GM23338 (cell line): ENCODE results near the gene CORT. TPM values are rescaled to one million over a fixed set of nuclear protein-coding genes. Genes with fewer than 3 reads are reported as not detected.
A peak's percentile ranks its signal among the peaks of the same experiment; 100 is the strongest.

Source experiments
- ATAC-seq: fragments of 200-7000 bp; cut with Tn5 transposase; 3 replicates; pipeline ENCODE4 v1.9.1; 2020
- DNase-seq: peaks from one replicate; pipeline ENCODE4 v3.0.0-alpha.2; 2015; ENCODE audit warnings: low spot score
- H2AFZ ChIP-seq: fragments of 200-600 bp; sonication (generic); 2 replicates; pipeline ENCODE4 v1.8.0; 2016; ENCODE audit warnings: antibody characterized with exemption, mild to moderate bottlenecking, moderate library complexity
- H3F3A ChIP-seq: fragments of 200-600 bp; sonication (generic); replicated peaks from 2 replicates; pipeline ENCODE4 v1.8.0; 2017; ENCODE audit warnings: antibody characterized with exemption, mixed run types, low read depth
- H3K27ac ChIP-seq: fragments of 200-600 bp; sonication (generic); 2 replicates; pipeline ENCODE4 v1.6.1; 2016; ENCODE audit warnings: low read depth
- H3K27me3 ChIP-seq: fragments of 200-600 bp; sonication (generic); 2 replicates; pipeline ENCODE4 v1.8.0; 2016; ENCODE audit warnings: mild to moderate bottlenecking, mixed run types, moderate library complexity; ENCODE audit not compliant: insufficient read depth
- H3K36me3 ChIP-seq: fragments of 200-600 bp; sonication (generic); 2 replicates; pipeline ENCODE4 v1.8.0; 2016; ENCODE audit warnings: mild to moderate bottlenecking; ENCODE audit not compliant: insufficient read depth
- H3K4me1 ChIP-seq: fragments of 200-600 bp; sonication (generic); 2 replicates; pipeline ENCODE4 v1.8.0; 2016; ENCODE audit warnings: mild to moderate bottlenecking, moderate library complexity; ENCODE audit not compliant: insufficient read depth
- H3K4me2 ChIP-seq: fragments of 200-600 bp; sonication (generic); 2 replicates; pipeline ENCODE4 v1.7.1; 2017; ENCODE audit warnings: mixed run types
- H3K4me3 ChIP-seq: fragments of 200-600 bp; sonication (generic); 2 replicates; pipeline ENCODE4 v1.6.1; 2016; ENCODE audit warnings: mixed run types
- H3K79me2 ChIP-seq: fragments of 200-600 bp; sonication (generic); replicated peaks from 2 replicates; pipeline ENCODE4 v1.8.0; 2017; ENCODE audit warnings: mild to moderate bottlenecking; ENCODE audit not compliant: insufficient read depth
- H3K9me2 ChIP-seq: fragments of 200-600 bp; sonication (generic); 2 replicates; pipeline ENCODE4 v1.8.0; 2017; ENCODE audit not compliant: insufficient read depth
- H4K20me1 ChIP-seq: fragments of 200-600 bp; sonication (generic); replicated peaks from 2 replicates; pipeline ENCODE4 v1.8.0; 2017; ENCODE audit warnings: mild to moderate bottlenecking; ENCODE audit not compliant: insufficient read depth
- H3K27ac Mint-ChIP-seq: 2 replicates; pipeline ENCODE4 v1.8.0; 2020; ENCODE audit warnings: inconsistent platforms, mild to moderate bottlenecking, moderate library complexity, mixed read lengths
- H3K27me3 Mint-ChIP-seq: 3 replicates; pipeline ENCODE4 v1.8.0; 2022; ENCODE audit warnings: low read depth, mild to moderate bottlenecking, moderate library complexity, mixed read lengths, inconsistent platforms; ENCODE audit not compliant: insufficient read depth, poor library complexity
- H3K36me3 Mint-ChIP-seq: 3 replicates; pipeline ENCODE4 v1.8.0; 2021; ENCODE audit warnings: low read depth, mild to moderate bottlenecking, inconsistent platforms, moderate library complexity, mixed read lengths
- H3K4me1 Mint-ChIP-seq: 3 replicates; pipeline ENCODE4 v1.8.0; 2020; ENCODE audit warnings: mild to moderate bottlenecking, inconsistent platforms, mixed read lengths
- H3K4me3 Mint-ChIP-seq: 3 replicates; pipeline ENCODE4 v1.8.0; 2021; ENCODE audit warnings: moderate library complexity, mild to moderate bottlenecking, inconsistent platforms, mixed read lengths
- H3K9me3 Mint-ChIP-seq: 3 replicates; pipeline ENCODE4 v1.8.0; 2020; ENCODE audit warnings: moderate library complexity, mild to moderate bottlenecking, inconsistent platforms, mixed read lengths
- CREB1 ChIP-seq: fragments of 250-450 bp; sonication (Bioruptor Pico); IDR thresholded peaks from 2 replicates; pipeline ENCODE4 v1.5.0; 2020; ENCODE audit warnings: low read depth, mild to moderate bottlenecking, moderate library complexity
- CTCF ChIP-seq, 2 experiments: fragments of 200-600 bp in 1 of 2; sonication (generic) in 1 of 2; conservative IDR thresholded peaks; 2 replicates each; pipeline versions ENCODE4 v1.5.1 to v1.6.1; 2016 to 2017; ENCODE audit warnings: antibody characterized with exemption in 2 of 2, low read depth in 2 of 2, mild to moderate bottlenecking in 2 of 2, moderate library complexity in 1 of 2
- ETS1 ChIP-seq: IDR thresholded peaks from 2 replicates; pipeline ENCODE4 v1.6.1; 2016; ENCODE audit warnings: antibody characterized with exemption
- EZH2 ChIP-seq: fragments of 200-600 bp; sonication (generic); IDR thresholded peaks from one replicate; pipeline ENCODE4 v1.8.0; 2017; ENCODE audit warnings: antibody characterized with exemption, mild to moderate bottlenecking, low read depth; ENCODE audit not compliant: unreplicated experiment
- EZH2phosphoT487 ChIP-seq: fragments of 200-600 bp; sonication (generic); IDR thresholded peaks from one replicate; pipeline ENCODE4 v1.8.1; 2018; ENCODE audit warnings: antibody characterized with exemption; ENCODE audit not compliant: unreplicated experiment
- JUNB ChIP-seq: IDR thresholded peaks from one replicate; pipeline ENCODE4 v1.6.1; 2016; ENCODE audit warnings: antibody characterized with exemption; ENCODE audit not compliant: unreplicated experiment
- NANOG ChIP-seq: IDR thresholded peaks from 2 replicates; pipeline ENCODE4 v1.6.1; 2016; ENCODE audit warnings: antibody characterized with exemption, borderline replicate concordance
- POLR2AphosphoS5 ChIP-seq: IDR thresholded peaks from 2 replicates; pipeline ENCODE4 v1.6.1; 2016; ENCODE audit warnings: antibody characterized with exemption, low read depth
- REST ChIP-seq: IDR thresholded peaks from one replicate; pipeline ENCODE4 v1.6.1; 2018; ENCODE audit warnings: antibody characterized with exemption; ENCODE audit not compliant: unreplicated experiment
- STAT1 ChIP-seq: IDR thresholded peaks from one replicate; pipeline ENCODE4 v1.6.1; 2016; ENCODE audit warnings: antibody characterized with exemption; ENCODE audit not compliant: unreplicated experiment
- ZNF114 ChIP-seq: fragments of 250-450 bp; sonication (Bioruptor Pico); IDR thresholded peaks from 2 replicates; pipeline ENCODE4 v1.5.0; 2020; ENCODE audit warnings: mild to moderate bottlenecking, moderate library complexity
- ZNF331 ChIP-seq: fragments of 250-450 bp; sonication (Bioruptor Pico); IDR thresholded peaks from 2 replicates; pipeline ENCODE4 v1.5.0; 2020; ENCODE audit warnings: low read depth, mild to moderate bottlenecking, moderate library complexity
- ZNF462 ChIP-seq: fragments of 250-450 bp; sonication (Bioruptor Pico); IDR thresholded peaks from 2 replicates; pipeline ENCODE4 v1.5.0; 2020; ENCODE audit warnings: mild to moderate bottlenecking, moderate library complexity
- polyA plus RNA-seq: library from polyadenylated mRNA; unstranded; fragments of >200 nt; fragmentation: Nextera tagmentation; extraction: Ambion mirVana; gene quantifications from 2 replicates; pipeline ENCODE4 v1.2.1, GENCODE V29; 2016
- total RNA-seq: library from RNA; depleted of rRNA; stranded (reverse); fragments of >200 nt; shearing (Covaris generic); gene quantifications from 2 replicates; pipeline ENCODE4 v1.2.3, GENCODE V29; 2014

Gene CORT
- total and polyA plus RNA-seq, 2 experiments from 2014 or later = 1.4 TPM; not detected in 1

- DNase-seq = no peak
- H3K9me3 Mint-ChIP-seq = no peaks in the 10 kb centered on the region
- Histone ChIP-seq H3K4me2 (peak overlapping the region; percentile 83), H3K9me2 (no peaks in the 10 kb centered on the region), H3K4me3 (peak overlapping the region; percentile 82), H2AFZ (peak overlapping the region; percentile 91), H3K27me3 (no peaks in the 10 kb centered on the region), H4K20me1 (no peaks in the 10 kb centered on the region), H3F3A (peaks cover 13% of the 10 kb centered on the region), H3K27ac (no peak overlapping the region), H3K79me2 (no peaks in the 10 kb centered on the region; the same call in 1 of the 2 replicates), H3K36me3 (no peaks in the 10 kb centered on the region), H3K4me1 (no peaks in the 10 kb centered on the region)
- H3K36me3 Mint-ChIP-seq = peaks cover 6% of the 10 kb centered on the region; the same call in 2 of the 3 replicates
- TF ChIP-seq STAT1 (no peak), ZNF462 (CRISPR knock-in tag) (no peak), ZNF114 (no peak), REST (no peak), CTCF (conservative IDR thresholded peaks at IDR 0.05; ENCODE audit: low read depth in 2 of 2) (no peak), NANOG (no peak), POLR2AphosphoS5 (no peak), ZNF331 (CRISPR knock-in tag) (no peak), CREB1 (CRISPR knock-in tag) (no peak), EZH2 (no peak), EZH2phosphoT487 (no peak), ETS1 (no peak), JUNB (no peak)
- 0 out of 3 replicates have a peak, but pooled peaks have one; percentile 1 for ATAC-seq
- H3K27me3 Mint-ChIP-seq = peaks cover 14% of the 10 kb centered on the region
- peaks cover 16% of the 10 kb centered on the region for H3K4me1 Mint-ChIP-seq
- H3K4me3 Mint-ChIP-seq = peak overlapping the region; percentile 87
- peak overlapping the region; percentile 77 for H3K27ac Mint-ChIP-seq
Observed at GRCh38 chr1:10429868-10430215, 20.0 kb upstream of the CORT start.
